Activated CD4-positive, alpha-beta T cell treated with anti-CD3 and anti-CD28 coated beads, Interleukin-2, amount 50 U/mL, for 4 hours (primary cell): ENCODE measurements around the gene RNASET2.

Experiments
- DNase-seq, 2 experiments: peaks; one replicate each; pipeline ENCODE4 v3.0.0-alpha.2; 2020

RNASET2 gene

GRCh38 chr6:166946125-166946524 is 10.2 kb downstream of the RNASET2 start:
- DNase-seq = no peak

GRCh38 chr6:166944666-166945256 is 11.6 kb downstream of the RNASET2 start:
- DNase-seq = no peak

- peak; percentile 70 to 77 for DNase-seq
These were observed 13.8 kb downstream of the RNASET2 start for GRCh38 chr6:166942393-166943168.

- DNase-seq = no peak
These were observed 15.7 kb downstream of the RNASET2 start for GRCh38 chr6:166940643-166941068.

- DNase-seq = no peak
These were observed 16.5 kb downstream of the RNASET2 start for GRCh38 chr6:166939894-166940293.

GRCh38 chr6:166939345-166939744 is 17.0 kb downstream of the RNASET2 start:
- no peak for DNase-seq

GRCh38 chr6:166938704-166939103 is 17.6 kb downstream of the RNASET2 start:
- no peak for DNase-seq

GRCh38 chr6:166938150-166938549 is 18.2 kb downstream of the RNASET2 start:
- no peak for DNase-seq

- DNase-seq = no peak
These were observed 18.6 kb downstream of the RNASET2 start for GRCh38 chr6:166937746-166938145.

- DNase-seq = no peak
These were observed 20.1 kb downstream of the RNASET2 start for GRCh38 chr6:166936079-166936787.

GRCh38 chr6:166935353-166935752 is 21.0 kb downstream of the RNASET2 start:
- DNase-seq = no peak

GRCh38 chr6:166934174-166934573 is 22.2 kb downstream of the RNASET2 start:
- no peak for DNase-seq

GRCh38 chr6:166933396-166933795 is 23.0 kb downstream of the RNASET2 start:
- no peak for DNase-seq

GRCh38 chr6:166932616-166933015 is 23.7 kb downstream of the RNASET2 start:
- no peak for DNase-seq

- no peak for DNase-seq
These were observed 24.2 kb downstream of the RNASET2 start for GRCh38 chr6:166932116-166932515.

- DNase-seq = no peak
These were observed 24.9 kb downstream of the RNASET2 start for GRCh38 chr6:166931426-166931970.

- DNase-seq = no peak
These were observed 25.9 kb downstream of the RNASET2 start for GRCh38 chr6:166930354-166930891.

- no peak for DNase-seq
These were observed 26.7 kb downstream of the RNASET2 start for GRCh38 chr6:166929542-166930189.

- DNase-seq = no peak
These were observed 27.5 kb downstream of the RNASET2 start for GRCh38 chr6:166928644-166929541.

- no peak for DNase-seq
These were observed 28.3 kb downstream of the RNASET2 start for GRCh38 chr6:166927935-166928643.
